Fibroblast of mammary gland (primary cell): ENCODE results near the gene ACTG1.

ENCODE experiments used
- DNase-seq: peaks from one replicate; pipeline ENCODE4 v3.0.0-alpha.2; 2010; ENCODE audit warnings: low read depth
- H3K4me3 ChIP-seq: 2 replicates; pipeline ENCODE4 v1.5.1; 2011; ENCODE audit warnings: low read depth, mild to moderate bottlenecking, low read length, moderate library complexity; ENCODE audit not compliant: control insufficient read depth
- CTCF ChIP-seq: conservative IDR thresholded peaks from 2 replicates; pipeline ENCODE4 v1.5.1; 2011; ENCODE audit warnings: low read depth, low read length, inconsistent platforms; ENCODE audit not compliant: control insufficient read depth, insufficient read depth

ACTG1 gene

GRCh38 chr17:81540676-81541027 is 28.1 kb upstream of the ACTG1 start:
- TF ChIP-seq CTCF: no peak
- no peak overlapping the region for H3K4me3 ChIP-seq
- no peak for DNase-seq

- TF ChIP-seq CTCF: no peak
- no peak overlapping the region for H3K4me3 ChIP-seq
- no peak for DNase-seq
Measured at GRCh38 chr17:81539961-81540675, 27.5 kb upstream of the ACTG1 start.

GRCh38 chr17:81539571-81539900 is 26.9 kb upstream of the ACTG1 start:
- DNase-seq: no peak
- no peak for TF ChIP-seq CTCF
- H3K4me3 ChIP-seq: no peak overlapping the region

GRCh38 chr17:81538651-81539570 is 26.3 kb upstream of the ACTG1 start:
- H3K4me3 ChIP-seq: no peak overlapping the region

GRCh38 chr17:81537856-81538555 is 25.4 kb upstream of the ACTG1 start:
- H3K4me3 ChIP-seq: no peak overlapping the region
- TF ChIP-seq CTCF: no peak
- no peak for DNase-seq

More at GRCh38 chr17:81538651-81539570, 26.3 kb upstream of the ACTG1 start:
- DNase-seq: no peak
- no peak for TF ChIP-seq CTCF

GRCh38 chr17:81537343-81537855 is 24.8 kb upstream of the ACTG1 start:
- DNase-seq: no peak
- peak; percentile 34 for TF ChIP-seq CTCF
- no peak overlapping the region for H3K4me3 ChIP-seq
